Measurements from ENCODE around the gene TSC22D4. TPM values are rescaled to one million over a fixed set of nuclear protein-coding genes. Genes with fewer than 3 reads are reported as not detected.

Gene TSC22D4
- total and polyA plus RNA-seq, 9 of the 15 experiments (the other 6 are each of a cell fraction or from before 2014, with no cell fraction given) = 0.37 to 107 (median 28.7) TPM

DNA sequence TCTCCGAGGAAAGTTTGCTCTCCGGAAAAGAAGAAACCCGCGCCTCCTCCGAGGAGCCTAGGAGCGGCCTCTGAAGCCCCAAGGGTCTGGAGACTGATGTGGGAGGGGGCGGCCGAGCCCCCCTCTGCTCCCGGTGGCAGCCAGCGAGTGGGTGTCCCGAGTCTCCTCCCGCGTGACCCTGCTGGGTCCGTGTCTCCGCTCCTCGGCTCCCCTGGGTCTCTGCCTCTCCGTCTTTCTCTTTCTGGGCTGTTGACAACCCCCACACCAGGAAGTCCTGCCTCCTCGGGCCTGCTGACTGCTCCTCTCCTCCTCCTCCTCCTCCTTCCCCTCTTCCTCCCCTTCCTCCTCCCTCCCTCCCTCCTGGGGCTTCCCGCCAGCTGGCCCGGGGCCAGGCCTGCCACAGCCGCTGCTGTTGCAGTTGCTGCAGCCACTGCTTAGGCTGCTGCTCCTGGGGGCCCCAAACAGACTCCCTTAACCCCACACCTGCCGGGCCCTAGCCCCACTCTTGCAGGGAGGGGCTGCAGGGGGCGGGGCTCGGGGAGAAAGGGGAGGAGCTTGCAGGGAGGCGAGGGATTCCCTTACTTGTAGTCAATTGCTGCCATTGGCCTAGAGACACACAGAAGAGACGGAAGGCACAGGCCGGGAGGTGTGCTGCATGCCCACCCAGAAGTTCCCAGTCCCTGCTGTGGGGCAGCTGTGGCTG lies at the start of gene TSC22D4 (continued):
- TF ChIP-seq, protein P1, sequence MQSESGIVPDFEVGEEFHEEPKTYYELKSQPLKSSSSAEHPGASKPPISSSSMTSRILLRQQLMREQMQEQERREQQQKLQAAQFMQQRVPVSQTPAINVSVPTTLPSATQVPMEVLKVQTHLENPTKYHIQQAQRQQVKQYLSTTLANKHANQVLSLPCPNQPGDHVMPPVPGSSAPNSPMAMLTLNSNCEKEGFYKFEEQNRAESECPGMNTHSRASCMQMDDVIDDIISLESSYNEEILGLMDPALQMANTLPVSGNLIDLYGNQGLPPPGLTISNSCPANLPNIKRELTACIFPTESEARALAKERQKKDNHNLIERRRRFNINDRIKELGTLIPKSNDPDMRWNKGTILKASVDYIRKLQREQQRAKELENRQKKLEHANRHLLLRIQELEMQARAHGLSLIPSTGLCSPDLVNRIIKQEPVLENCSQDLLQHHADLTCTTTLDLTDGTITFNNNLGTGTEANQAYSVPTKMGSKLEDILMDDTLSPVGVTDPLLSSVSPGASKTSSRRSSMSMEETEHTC (IDR thresholded peaks at IDR 0.05) = peak; percentile 62; the same call in 1 of the 2 replicates
- TF ChIP-seq MTF1 (CRISPR knock-in tag; IDR thresholded peaks at IDR 0.05; ENCODE audit: borderline replicate concordance) = no peak
- peak; percentile 91 for TF ChIP-seq MTA3 (IDR thresholded peaks at IDR 0.05; ENCODE audit: borderline replicate concordance)
- no peak for TF ChIP-seq SREBF1 (IDR thresholded peaks at IDR 0.05; ENCODE audit: borderline replicate concordance, low read depth, low read length)
- no peak for TF ChIP-seq ZNF57 (CRISPR knock-in tag; IDR thresholded peaks at IDR 0.05)
- TF ChIP-seq FOXP1 (CRISPR knock-in tag; IDR thresholded peaks at IDR 0.05) = 0 out of 2 replicates have a peak, but pooled peaks have one; percentile 37
- TF ChIP-seq ZNF79 (CRISPR knock-in tag; IDR thresholded peaks at IDR 0.05; ENCODE audit: low read depth) = no peak
- no peak for TF ChIP-seq ZNF239 (CRISPR knock-in tag; IDR thresholded peaks at IDR 0.05)
- no peak for TF ChIP-seq RBM14 (IDR thresholded peaks at IDR 0.05; ENCODE audit: borderline replicate concordance, insufficient read depth, low read depth, low read length)
- TF ChIP-seq, protein P2, sequence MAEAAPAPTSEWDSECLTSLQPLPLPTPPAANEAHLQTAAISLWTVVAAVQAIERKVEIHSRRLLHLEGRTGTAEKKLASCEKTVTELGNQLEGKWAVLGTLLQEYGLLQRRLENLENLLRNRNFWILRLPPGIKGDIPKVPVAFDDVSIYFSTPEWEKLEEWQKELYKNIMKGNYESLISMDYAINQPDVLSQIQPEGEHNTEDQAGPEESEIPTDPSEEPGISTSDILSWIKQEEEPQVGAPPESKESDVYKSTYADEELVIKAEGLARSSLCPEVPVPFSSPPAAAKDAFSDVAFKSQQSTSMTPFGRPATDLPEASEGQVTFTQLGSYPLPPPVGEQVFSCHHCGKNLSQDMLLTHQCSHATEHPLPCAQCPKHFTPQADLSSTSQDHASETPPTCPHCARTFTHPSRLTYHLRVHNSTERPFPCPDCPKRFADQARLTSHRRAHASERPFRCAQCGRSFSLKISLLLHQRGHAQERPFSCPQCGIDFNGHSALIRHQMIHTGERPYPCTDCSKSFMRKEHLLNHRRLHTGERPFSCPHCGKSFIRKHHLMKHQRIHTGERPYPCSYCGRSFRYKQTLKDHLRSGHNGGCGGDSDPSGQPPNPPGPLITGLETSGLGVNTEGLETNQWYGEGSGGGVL (CRISPR knock-in tag; IDR thresholded peaks at IDR 0.05) = no peak
- TF ChIP-seq SMAD1 (IDR thresholded peaks at IDR 0.05; ENCODE audit: low read depth, low read length, partially characterized antibody) = peak; percentile 98
- TF ChIP-seq BRCA1 (IDR thresholded peaks at IDR 0.05) = no peak
- no peak for TF ChIP-seq BRCA1 (CRISPR knock-in tag; IDR thresholded peaks at IDR 0.05)
- peak; percentile 92 for TF ChIP-seq PKNOX1 (IDR thresholded peaks at IDR 0.05)
- no peak for TF ChIP-seq ZNF3 (CRISPR knock-in tag; IDR thresholded peaks at IDR 0.05)
- no peak for TF ChIP-seq MAFF (IDR thresholded peaks at IDR 0.05; ENCODE audit: low read length)
- TF ChIP-seq RB1 (IDR thresholded peaks at IDR 0.05; ENCODE audit: low read depth) = peak; percentile 71; the same call in 1 of the 2 replicates
- TF ChIP-seq ZNF197 (CRISPR knock-in tag; IDR thresholded peaks at IDR 0.05; ENCODE audit: low read depth) = no peak
- no peak for TF ChIP-seq PTBP1 (IDR thresholded peaks at IDR 0.05; ENCODE audit: low read depth, low read length)
- TF ChIP-seq, protein P3, sequence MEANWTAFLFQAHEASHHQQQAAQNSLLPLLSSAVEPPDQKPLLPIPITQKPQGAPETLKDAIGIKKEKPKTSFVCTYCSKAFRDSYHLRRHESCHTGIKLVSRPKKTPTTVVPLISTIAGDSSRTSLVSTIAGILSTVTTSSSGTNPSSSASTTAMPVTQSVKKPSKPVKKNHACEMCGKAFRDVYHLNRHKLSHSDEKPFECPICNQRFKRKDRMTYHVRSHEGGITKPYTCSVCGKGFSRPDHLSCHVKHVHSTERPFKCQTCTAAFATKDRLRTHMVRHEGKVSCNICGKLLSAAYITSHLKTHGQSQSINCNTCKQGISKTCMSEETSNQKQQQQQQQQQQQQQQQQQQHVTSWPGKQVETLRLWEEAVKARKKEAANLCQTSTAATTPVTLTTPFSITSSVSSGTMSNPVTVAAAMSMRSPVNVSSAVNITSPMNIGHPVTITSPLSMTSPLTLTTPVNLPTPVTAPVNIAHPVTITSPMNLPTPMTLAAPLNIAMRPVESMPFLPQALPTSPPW (CRISPR knock-in tag; IDR thresholded peaks at IDR 0.05) = peak; percentile 96
- TF ChIP-seq KLF10 (CRISPR knock-in tag; IDR thresholded peaks at IDR 0.05) = no peak
- no peak for TF ChIP-seq RFX5 (IDR thresholded peaks at IDR 0.05; ENCODE audit: low read depth, low read length)
- no peak for TF ChIP-seq KDM2B (CRISPR knock-in tag; IDR thresholded peaks at IDR 0.05)

All from K562 (cell line).